Astrocyte of the cerebellum (primary cell): ENCODE data around the gene MTMR12.

Experiments
- DNase-seq: peaks from one replicate; pipeline ENCODE4 v3.0.0-alpha.2; 2011; ENCODE audit warnings: low read depth
- H3K4me3 ChIP-seq: 2 replicates; pipeline ENCODE4 v1.5.1; 2011; ENCODE audit warnings: mild to moderate bottlenecking, low read depth, low read length, moderate library complexity
- CTCF ChIP-seq: IDR thresholded peaks from 2 replicates; pipeline ENCODE4 v1.5.1; 2012; ENCODE audit warnings: low read length, low read depth, moderate library complexity, mild to moderate bottlenecking; ENCODE audit errors: missing control alignments
- in situ Hi-C: cut with HindIII; loops from 2 replicates; pipeline ENCODE4 v1.10.0; 2017; ENCODE audit warnings: low sequenced_read_pairs

MTMR12 gene

GRCh38 chr5:32241034-32241783 lies 71.5 kb downstream of the MTMR12 start:
- in situ Hi-C loops = no loop called here
- DNase-seq = no peak
- no peak for TF ChIP-seq CTCF
- no peak overlapping the region for H3K4me3 ChIP-seq

GRCh38 chr5:32239385-32239784 lies 73.4 kb downstream of the MTMR12 start:
- in situ Hi-C loops = no loop called here
- no peak for TF ChIP-seq CTCF
- H3K4me3 ChIP-seq = no peak overlapping the region
- no peak for DNase-seq

- in situ Hi-C loops = no loop called here
- TF ChIP-seq CTCF = no peak
- no peak overlapping the region for H3K4me3 ChIP-seq
- DNase-seq = peak; percentile 94
Observed at GRCh38 chr5:32233696-32234447, 78.9 kb downstream of the MTMR12 start.

- no peak for TF ChIP-seq CTCF
- in situ Hi-C loops = no loop called here
- no peak for DNase-seq
- H3K4me3 ChIP-seq = no peak overlapping the region
Observed at GRCh38 chr5:32233220-32233695, 79.5 kb downstream of the MTMR12 start.

- peak; percentile 63 for DNase-seq
- no peak overlapping the region for H3K4me3 ChIP-seq
- in situ Hi-C loops = no loop called here
- TF ChIP-seq CTCF = peak; percentile 84
Observed at GRCh38 chr5:32232441-32233219, 80.1 kb downstream of the MTMR12 start.

- in situ Hi-C loops = no loop called here
- no peak for DNase-seq
Observed at GRCh38 chr5:32231929-32232328, 80.8 kb downstream of the MTMR12 start.

More at GRCh38 chr5:32231929-32232328, 80.8 kb downstream of the MTMR12 start:
- TF ChIP-seq CTCF = no peak
- no peak overlapping the region for H3K4me3 ChIP-seq
